GM18909 (cell line): ENCODE data around the gene UQCRFS1.
"Not testable (repeated sequence)": the region's sequence is repeated elsewhere in the genome, so short reads cannot be mapped to it uniquely, and the experiment has no call there.

Source experiments
- ATAC-seq: cut with Tn5 transposase; IDR thresholded peaks from one replicate; pipeline ENCODE4 v1.9.1; 2021; ENCODE audit warnings: mild to moderate bottlenecking; ENCODE audit not compliant: unreplicated experiment, poor library complexity

UQCRFS1 gene

DNA sequence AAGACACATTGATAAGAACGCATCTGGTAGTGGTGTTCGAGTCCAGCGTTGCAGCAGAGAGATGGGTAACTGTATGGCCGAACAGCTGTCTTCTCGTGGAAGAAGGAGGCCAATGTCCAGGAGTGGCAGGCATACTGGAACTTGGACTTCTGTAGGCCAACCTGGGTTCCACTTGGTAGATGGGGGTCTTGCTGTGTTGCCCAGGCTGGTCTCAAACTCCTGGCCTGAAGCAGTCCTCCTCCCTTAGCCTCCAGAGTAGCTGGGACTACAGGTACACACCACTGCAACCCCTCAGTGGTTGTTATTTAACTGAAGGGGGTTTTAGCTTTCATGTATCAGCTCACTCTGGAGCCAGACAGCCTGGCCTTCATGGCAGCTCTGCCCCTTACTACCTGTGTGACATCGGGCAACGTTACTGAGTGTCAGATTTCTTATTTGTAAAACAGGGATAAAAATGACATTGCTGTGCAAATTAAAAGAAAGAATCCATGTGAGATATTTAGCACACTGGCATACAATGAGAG is 2.4 kb upstream of the UQCRFS1 start:
- ATAC-seq, result no peak

DNA sequence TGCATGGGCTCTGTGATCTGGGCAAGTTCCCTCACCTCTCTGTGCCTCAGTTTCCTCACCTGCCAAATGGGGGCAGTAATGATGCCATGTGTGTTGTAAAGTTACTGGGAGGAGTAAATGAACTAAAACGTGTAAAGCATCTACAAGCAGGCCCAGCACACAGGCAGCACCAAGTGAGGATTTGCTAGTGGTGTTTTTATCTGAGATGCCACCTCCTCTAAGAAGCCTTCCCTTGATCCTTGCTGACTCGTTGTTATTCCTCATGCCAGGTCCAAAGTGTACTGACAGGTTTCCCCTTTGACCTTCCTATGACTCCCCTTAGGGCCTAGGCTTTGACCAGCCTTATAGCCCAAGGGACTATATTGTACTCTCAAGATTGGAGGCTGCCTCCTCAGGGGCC is 1.5 kb upstream of the UQCRFS1 start:
- ATAC-seq, result no peak

DNA sequence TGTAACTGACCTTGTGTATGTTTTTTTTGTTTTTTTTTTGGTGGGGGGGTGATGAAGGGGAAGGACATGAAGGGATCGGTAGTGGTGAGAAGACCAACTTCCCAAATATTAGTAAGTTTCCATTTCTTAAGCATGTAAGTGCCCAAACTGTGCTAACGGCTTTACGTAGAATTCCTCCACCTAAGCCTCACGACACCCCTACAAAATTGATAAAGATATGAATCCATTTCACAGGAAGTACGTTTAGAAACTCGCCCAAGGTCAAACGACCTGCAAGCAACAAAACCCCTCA is 649 bp downstream of the UQCRFS1 start:
- no peak for ATAC-seq

DNA sequence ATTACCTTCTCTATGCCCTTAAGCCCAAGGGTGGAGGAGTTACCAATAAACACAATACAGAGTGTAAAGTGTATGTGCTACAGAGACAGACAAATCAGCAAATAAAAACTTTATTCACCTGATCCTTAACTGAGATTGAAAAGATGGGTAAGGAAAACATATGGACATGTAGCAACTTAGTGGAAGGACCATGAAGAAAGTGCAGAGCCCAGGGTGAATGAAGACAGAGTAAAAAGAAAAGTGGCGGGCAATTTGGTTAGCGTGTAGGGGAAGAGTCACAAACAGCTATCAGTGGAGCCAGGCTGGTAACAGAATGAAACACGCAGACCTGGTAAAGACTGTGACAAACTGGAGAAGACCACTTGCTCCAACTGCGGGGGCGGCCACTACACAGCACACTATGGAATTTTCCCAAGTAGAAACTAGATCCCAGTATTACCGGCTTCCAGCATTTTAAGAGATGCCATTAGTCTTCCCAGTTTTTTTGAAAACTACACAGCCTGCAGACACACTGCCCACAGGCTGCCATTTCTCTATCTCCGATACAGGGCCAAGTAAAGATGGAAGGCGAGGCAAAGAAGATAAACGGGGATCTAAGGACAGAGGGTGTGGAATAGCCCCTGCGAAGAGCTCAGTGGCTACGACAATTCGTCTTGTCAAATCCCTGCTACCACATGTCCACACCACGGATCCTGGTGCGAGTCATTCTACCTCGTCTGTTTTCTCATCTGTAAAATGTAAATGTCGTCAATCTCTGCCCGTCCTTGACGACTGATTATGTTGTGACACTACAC is 1.2 kb downstream of the UQCRFS1 start:
- ATAC-seq, result no peak

DNA sequence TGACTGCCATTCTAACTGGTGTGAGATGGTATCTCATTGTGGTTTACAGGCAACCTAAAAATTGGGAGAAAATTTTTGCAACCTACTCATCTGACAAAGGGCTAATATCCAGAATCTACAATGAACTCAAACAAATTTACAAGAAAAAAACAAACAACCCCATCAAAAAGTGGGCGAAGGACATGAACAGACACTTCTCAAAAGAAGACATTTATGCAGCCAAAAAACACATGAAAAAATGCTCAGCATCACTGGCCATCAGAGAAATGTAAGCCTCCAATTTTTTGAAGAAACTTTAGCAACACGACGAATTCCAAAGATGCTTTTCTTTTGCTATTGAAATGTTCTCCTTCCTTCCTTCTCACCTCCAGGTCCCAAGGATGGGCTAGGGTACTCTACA is 1.9 kb downstream of the UQCRFS1 start:
- ATAC-seq, result not testable (repeated sequence)

DNA sequence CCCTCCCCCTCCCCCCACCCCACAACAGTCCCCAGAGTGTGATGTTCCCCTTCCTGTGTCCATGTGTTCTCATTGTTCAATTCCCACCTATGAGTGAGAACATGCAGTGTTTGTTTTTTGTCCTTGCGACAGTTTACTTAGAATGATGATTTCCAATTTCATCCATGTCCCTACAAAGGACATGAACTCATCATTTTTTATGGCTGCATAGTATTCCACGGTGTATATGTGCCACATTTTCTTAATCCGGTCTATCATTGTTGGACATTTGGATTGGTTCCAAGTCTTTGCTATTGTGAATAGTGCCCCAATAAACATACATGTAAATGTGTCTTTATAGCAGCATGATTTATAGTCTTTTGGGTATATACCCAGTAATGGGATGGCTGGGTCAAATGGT is 2.4 kb downstream of the UQCRFS1 start:
- ATAC-seq, result not testable (repeated sequence)

DNA sequence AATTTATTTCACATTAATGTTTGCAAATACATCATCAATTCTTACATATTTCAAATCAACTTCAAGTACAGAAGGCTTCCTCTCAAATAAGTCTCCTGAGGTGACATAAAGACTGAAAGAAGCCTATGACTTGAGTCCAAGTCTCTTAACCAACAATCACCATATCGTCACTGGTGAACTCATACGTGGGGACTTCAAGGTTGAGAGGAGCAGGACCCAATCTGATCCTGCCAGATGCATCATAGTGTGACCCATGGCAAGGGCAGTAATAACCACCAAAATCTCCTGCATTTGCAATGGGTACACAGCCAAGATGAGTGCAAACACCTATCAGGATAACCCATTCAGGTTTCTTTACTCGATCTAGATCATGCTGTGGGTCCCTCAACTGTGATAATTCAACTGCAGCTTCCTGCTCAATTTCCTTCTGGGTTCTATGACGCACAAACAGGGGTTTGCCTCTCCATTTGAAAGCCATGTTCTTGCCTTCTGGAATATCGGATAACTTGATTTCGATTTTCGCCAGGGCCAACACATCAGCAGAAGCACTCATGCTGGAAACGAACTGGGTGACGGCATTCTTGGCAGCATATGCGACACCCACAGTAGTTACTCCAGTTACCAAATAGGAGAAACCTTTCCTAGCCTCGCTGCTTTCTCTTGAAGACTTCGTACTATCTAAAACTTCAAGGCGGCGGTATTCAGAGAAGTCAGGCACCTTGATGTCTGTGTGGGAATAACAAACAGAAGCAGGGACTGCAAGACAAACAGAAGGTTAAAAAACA is 5.4 kb downstream of the UQCRFS1 start:
- not testable (repeated sequence) for ATAC-seq

DNA sequence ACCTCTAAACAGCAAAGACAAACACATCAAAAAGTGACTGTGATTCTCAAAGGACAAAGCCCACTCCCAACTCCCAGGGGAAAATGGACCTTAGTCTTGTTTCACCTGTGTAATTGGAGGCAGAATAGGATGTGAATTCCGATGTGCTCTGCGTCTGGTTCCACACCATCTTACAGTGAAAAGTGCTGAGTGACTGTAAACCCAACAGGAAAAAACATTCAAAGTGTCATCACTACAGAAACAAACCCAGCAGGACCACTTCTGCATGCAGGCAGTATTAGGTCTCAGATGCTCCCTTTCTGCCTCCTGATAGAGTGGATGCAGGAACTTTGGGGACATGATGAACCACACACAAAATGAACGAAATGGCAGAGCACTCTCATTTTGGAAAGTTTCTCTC is 6.5 kb downstream of the UQCRFS1 start:
- ATAC-seq, result no peak

DNA sequence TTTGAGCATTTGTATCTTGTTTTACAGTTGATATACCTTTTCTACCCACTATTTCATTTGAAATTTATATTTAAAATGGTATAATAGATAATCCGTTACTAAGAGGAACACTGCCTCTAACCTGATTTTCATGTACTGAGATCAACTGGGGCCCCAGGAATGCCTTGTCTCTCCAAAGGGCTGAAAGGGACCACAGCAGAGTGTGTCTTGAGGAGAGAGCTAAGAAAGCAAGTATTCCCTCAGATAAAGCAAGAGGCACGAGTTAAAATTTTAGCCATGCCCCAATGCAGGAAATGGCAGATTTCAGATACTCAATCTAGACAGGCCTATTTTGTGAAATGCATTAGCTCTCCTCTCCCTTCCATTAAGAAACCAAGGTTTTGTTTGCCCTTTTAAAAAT is 10.7 kb downstream of the UQCRFS1 start:
- no peak for ATAC-seq

DNA sequence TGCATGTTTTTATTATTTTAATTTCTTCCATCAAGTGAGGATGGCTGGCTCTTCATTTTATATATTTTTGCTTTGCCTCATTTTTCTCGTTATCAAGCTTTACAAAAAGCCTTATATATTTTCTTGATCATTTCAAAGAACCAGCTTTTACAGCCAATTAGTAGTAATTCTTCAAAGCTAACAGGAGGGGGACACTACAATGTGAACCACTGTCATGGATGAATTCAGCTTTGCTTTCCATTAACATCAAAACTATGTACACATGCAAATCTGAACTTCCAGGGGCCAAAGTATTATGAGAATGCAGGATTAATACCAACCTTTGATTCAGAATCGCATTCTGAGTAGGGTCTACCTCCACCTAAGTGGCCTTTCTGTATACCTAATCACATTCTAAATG is 11.1 kb downstream of the UQCRFS1 start:
- ATAC-seq, result no peak

DNA sequence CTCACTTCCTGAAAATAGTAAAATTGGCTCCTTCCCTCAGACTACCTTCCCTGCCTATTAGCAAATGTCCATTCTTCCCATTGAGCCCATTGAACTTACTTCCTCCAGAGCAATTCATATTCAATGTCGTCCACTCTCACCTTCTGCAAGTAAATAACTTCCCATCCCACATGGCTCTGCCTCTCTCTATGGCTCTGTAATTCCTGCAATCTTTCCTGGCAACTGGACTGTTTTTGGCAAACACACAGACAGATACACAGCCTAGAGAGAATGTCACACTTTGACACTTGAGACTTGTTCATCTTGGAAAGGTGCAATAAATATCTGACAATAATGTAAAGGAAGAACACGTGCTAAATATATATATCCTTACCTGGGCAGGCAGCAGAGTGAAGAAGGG is 18.3 kb downstream of the UQCRFS1 start:
- ATAC-seq, result no peak

DNA sequence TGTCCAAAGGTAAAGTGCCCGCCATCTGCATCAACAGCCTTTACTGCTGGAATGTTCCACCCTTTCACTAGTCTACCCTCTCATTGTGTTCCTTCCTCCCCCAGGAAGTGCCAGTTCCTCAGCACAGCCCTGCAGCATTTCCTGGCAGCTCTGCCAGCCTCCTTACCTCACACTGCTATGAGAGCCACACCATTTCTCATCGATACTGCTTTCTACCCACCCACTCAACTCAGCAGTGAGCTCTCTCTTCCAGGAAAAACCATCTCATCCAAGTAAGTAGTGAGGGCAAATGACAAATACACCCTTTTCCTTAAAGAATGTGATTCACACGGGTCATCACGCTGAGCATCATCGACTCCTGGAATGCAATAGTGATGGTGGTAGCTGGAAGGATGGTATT is 19.8 kb downstream of the UQCRFS1 start:
- ATAC-seq, result no peak

DNA sequence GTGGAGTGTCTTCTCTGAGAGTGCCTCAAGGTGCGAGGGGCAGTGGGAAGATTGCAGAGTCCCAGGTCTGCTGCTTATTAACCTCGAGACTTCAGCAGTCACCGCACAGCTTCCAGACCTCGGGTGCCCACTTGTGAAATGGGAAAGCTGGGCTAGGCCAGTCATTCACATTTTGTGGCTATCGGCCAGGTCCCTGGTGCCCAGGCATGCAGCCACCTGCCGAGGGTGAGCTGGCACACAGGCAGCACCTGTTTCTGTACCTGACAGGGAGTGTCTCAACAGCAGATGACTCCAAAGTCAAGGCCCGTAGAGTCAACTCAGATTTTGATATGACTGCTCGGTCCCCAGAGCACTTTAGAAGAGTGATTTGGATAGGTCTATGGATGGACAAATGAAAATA is 21.9 kb downstream of the UQCRFS1 start:
- ATAC-seq, result no peak

DNA sequence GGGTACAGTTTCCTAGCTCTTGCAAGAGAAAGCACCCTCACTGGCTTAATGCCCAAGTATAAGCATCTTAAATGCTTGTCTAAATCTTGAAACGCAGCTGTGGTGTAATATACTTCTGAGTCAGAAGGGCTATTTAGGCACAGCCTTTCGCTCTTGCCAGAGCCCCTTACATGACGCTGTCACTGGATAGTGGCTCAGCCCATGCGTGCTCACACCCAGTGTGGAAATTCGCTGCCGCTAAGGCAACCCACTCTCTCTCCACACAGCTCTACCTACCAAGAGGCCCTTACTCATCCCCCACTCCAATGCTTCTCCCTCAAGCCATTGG is 24.0 kb downstream of the UQCRFS1 start:
- ATAC-seq, result no peak

DNA sequence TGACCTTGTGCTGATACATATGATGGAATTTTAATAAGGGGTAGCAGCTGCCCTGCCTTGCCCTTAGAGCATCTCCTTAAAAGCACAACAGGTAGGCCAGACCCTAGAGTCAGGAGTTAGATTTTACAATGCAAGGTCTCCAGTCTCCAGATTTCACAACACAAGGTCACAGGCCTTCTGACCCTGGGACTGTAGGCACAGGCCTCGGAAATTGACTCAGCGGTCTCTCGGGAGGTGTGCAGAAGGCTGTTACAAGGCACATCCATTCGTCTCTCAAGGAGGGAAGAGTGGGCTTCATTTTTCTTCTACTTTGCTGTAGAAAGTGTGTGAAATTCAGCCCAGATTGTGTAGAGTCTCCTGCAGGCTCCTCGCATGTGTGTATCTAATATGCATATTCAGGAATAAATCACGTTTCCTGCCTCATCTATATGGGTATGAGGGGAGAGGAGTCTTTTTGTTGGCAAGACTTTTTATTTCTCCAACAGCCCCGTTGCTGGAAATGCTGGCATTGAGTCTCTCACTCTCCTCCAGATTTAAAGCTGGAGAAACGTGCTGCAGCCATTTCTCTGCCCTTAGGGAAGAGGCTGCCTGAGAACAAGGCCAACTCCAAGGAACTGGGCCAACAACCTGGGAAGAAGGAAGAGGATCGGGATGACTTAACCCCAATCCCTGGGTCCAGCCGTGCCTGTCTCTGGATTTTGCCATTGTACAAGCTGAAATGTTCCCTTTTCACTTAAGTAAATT is 24.5 kb downstream of the UQCRFS1 start:
- ATAC-seq, result no peak

DNA sequence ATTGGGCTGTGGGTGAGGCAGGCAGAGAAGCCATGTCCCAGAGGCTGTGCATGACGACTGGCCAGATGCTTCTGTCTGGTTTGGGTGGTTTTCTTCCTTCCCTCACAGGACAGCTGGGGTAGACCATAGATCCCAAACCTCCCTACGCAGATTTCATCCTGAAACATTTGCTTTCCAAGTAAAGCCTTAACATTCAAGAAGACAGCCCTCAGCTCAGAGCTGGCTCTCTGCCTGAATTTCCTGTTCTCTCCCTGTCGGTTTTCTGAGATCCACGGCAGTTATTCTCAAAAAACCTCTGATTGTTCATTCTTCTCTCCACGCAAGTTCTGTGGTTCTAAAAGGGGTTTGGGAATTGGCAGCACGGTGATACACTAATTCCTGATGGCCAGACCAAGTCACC is 25.3 kb downstream of the UQCRFS1 start:
- ATAC-seq, result no peak

DNA sequence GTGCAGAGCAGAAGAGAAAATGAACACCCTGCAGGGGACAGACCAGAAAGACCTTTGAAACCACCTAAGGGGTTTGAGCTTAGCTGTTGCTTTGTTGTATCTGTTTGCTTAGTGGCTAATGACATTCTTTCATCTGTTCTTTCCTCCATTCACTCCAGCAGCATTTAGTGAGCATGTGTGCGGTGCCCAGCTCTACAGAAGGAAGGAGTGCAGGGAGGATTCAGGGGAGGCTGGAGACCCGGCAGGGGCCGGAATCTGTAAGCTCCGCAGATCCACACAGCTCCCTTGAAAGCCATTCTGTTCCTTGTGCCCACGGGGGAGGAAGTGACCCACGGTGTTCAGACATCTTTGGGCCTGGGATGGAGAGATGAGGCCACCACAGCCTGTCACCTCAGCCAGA is 27.5 kb downstream of the UQCRFS1 start:
- ATAC-seq, result no peak

DNA sequence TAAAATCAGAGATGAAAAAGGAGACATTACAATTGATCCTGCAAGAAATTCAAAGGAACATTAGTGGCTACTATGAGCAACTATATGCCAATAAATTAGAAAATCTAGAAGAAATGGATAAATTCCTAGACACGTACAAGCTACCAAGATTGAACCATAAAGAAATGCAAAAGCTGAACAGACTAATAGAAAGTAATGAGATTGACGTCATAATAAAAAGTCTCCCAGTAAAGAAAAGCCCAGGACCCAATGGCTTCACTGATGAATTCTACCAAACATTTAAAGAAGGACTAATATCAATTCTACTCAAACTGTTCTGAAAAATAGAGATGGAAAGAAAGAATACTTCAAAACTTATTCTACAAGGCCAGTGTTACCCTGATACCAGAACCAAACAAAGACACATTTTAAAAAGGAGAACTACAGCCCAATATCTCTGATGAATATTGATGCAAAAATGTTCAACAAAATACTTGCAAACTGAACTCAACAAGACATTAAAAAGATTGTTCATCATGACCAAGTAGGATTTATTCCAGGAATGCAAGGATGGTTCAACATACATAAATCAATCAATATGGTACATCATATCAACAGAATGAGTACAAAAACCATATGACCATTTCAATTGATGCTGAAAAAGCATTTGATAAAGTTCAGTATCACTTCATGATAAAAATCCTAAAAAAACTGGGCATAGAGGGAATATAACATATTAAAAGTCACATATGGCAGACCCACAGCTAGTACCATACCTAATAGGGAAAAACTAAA is 35.8 kb downstream of the UQCRFS1 start:
- no peak for ATAC-seq

DNA sequence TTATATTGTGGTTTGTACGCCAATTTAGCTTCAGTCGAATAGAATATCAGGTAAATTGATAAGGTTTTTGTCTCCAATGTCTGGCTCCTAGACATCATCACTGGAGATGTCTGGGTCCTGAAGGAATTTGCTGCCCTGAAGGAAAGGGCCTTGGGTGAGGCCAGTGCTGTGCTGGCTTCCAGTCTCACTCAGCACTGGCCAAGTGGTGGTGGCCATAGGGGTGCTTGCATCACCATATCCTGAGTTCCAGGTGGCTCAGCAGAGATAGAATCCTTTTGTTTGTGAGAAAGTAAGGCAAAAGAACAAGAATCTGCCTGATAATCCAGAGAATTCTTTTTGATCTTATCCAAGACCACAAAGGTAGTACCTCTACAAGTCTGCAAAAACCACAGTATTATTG is 39.1 kb downstream of the UQCRFS1 start:
- no peak for ATAC-seq

DNA sequence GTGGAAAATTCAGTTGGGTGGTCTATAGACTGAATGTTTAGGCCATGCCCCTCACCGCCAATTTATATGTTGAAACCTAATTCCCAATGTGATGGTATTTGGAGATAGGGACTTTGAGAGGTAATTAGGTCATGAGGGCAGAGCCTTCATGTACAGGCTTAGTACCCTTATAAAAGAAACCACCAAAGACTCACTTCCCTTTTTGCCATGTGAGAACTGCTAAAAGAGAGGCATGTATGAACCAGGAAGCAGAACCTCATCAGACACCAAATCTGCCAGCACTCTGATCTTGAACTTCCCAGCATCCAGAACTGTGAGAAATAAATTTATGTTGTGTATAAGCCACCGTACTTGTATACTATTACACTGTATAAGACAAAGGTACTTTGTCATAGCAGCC is 40.6 kb downstream of the UQCRFS1 start:
- ATAC-seq, result no peak

DNA sequence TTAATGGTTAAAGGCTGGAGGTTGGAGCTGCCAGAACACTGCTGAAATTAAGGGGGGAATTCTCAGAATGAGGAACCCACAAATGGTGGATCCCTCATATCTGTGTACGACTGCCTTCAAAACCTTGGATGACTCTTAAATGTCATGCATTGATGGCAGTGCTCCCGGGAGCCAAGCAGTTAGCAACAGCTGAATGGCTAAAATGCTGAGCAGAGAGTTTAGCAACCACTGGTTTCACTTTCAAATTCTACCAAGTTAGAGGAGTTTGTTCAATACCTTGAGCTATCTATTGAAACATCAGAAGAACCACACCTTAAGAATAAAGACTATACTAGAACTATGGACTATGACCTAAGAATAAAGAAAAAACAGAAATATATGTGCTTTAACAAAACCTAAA is 41.4 kb downstream of the UQCRFS1 start:
- ATAC-seq, result no peak
